ENCODE data around the gene SLC17A4. TPM values are rescaled to one million over a fixed set of nuclear protein-coding genes. Genes with fewer than 3 reads are reported as not detected.

SLC17A4 gene, protein sequence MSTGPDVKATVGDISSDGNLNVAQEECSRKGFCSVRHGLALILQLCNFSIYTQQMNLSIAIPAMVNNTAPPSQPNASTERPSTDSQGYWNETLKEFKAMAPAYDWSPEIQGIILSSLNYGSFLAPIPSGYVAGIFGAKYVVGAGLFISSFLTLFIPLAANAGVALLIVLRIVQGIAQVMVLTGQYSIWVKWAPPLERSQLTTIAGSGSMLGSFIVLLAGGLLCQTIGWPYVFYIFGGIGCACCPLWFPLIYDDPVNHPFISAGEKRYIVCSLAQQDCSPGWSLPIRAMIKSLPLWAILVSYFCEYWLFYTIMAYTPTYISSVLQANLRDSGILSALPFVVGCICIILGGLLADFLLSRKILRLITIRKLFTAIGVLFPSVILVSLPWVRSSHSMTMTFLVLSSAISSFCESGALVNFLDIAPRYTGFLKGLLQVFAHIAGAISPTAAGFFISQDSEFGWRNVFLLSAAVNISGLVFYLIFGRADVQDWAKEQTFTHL
- total RNA-seq (not detected in 2 replicates), polyA plus RNA-seq (not detected in 2 replicates), polyA minus RNA-seq (not detected in 2 replicates), Bru-seq, nascent RNA (not detected), BruChase-seq, experiment 1, labeled RNA remaining after a 6-hour chase (not detected), BruChase-seq, experiment 2, labeled RNA remaining after a 2-hour chase (not detected)
- polyA plus RNA-seq (2011; cell fraction: cytosol; rRNA removed), result not detected in 2 replicates
- not detected in 2 replicates for polyA plus RNA-seq (2011; cell fraction: nucleus; rRNA removed)
- not detected in 2 replicates for polyA plus RNA-seq (2012)
- polyA minus RNA-seq (2011; cell fraction: cytosol; rRNA and poly(A)+ RNA removed), result not detected
- polyA minus RNA-seq (2011; cell fraction: nucleus; rRNA and poly(A)+ RNA removed), result not detected in 2 replicates
- long read RNA-seq, result 0 reads

GRCh38 chr6:25754535-25754934 is at the start of gene SLC17A4:
TSS of gene SLC17A4 (plus strand) at chr6:25754742. CDS start at chr6:25761963, 7,221 bp downstream.
- no peak within 1 kb of the TSS for H2AFZ ChIP-seq (ENCODE audit: low read depth, low read length)
- H3K36me3 ChIP-seq (ENCODE audit: control insufficient read depth in 2 of 2, extremely low read depth in 1 of 2, insufficient read depth in 2 of 2, low read length in 2 of 2), result no peaks in the 10 kb centered on the region
- FAIRE-seq (no peak), DNase-seq (ENCODE audit: low read depth, low spot score) (no peak)
- no peaks in the 10 kb centered on the region for H3K9me1 ChIP-seq (replicated peaks; ENCODE audit: control insufficient read depth, extremely low read depth, insufficient read depth, low read length)
- no peaks in the 10 kb centered on the region for H4K20me1 ChIP-seq (replicated peaks; ENCODE audit: control insufficient read depth, extremely low read depth, insufficient read depth, low read length)
- intact Hi-C loops (cut with micrococcal nuclease), result no loop called here
- H3K4me1 ChIP-seq (ENCODE audit: control insufficient read depth, extremely low read depth, insufficient read depth, low read length), result no peaks in the 10 kb centered on the region
- H3K4me3 ChIP-seq (replicated peaks in 1 of 3; ENCODE audit: insufficient read depth in 1 of 3, low read depth in 1 of 3, low read length in 3 of 3), result no peak within 1 kb of the TSS
- no TSS peak for BruUV-seq (replicated peaks)
- no peak within 1 kb of the TSS for H3K27ac ChIP-seq (ENCODE audit: insufficient read depth, low read depth, low read length)
- dilution Hi-C loops (cut with MboI; ENCODE audit: extremely low pct_ligation_motif_present, low sequenced_read_pairs), result no loop called here
- TF ChIP-seq, protein P1, sequence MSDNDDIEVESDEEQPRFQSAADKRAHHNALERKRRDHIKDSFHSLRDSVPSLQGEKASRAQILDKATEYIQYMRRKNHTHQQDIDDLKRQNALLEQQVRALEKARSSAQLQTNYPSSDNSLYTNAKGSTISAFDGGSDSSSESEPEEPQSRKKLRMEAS (IDR thresholded peaks at IDR 0.05; ENCODE audit: insufficient read depth, insufficient read length), result no peak
- no peak for TF ChIP-seq CTCF (IDR thresholded peaks at IDR 0.05; ENCODE audit: extremely low read depth in 1 of 2, insufficient read depth in 1 of 2, low read depth in 1 of 2, low read length in 2 of 2)
- no peak for TF ChIP-seq JUN (IDR thresholded peaks at IDR 0.05; ENCODE audit: borderline replicate concordance, insufficient read depth, insufficient read length, low read depth)
- no peak for TF ChIP-seq FOS (IDR thresholded peaks at IDR 0.05; ENCODE audit: borderline replicate concordance, insufficient read depth, low read length)
- TF ChIP-seq POLR2AphosphoS5 (IDR thresholded peaks at IDR 0.05; ENCODE audit: insufficient read depth, low read depth, low read length), result no peak
- TF ChIP-seq MYC (IDR thresholded peaks at IDR 0.05; ENCODE audit: low read depth, low read length), result no peak
- TF ChIP-seq POLR2A (IDR thresholded peaks at IDR 0.05; ENCODE audit: low read depth, low read length), result no peak
- no peak for TF ChIP-seq EZH2 (IDR thresholded peaks at IDR 0.05; ENCODE audit: borderline replicate concordance, low read depth, low read length, severe bottlenecking)
- TF ChIP-seq GATA2 (IDR thresholded peaks at IDR 0.05; ENCODE audit: insufficient read depth, insufficient read length, low read depth, low read length), result no peak
- H3K27me3 ChIP-seq (ENCODE audit: control insufficient read depth in 2 of 2, insufficient read depth in 2 of 2, low read length in 2 of 2), result peaks cover 0 to 2% of the 10 kb centered on the region in 2 experiments
- no peak within 1 kb of the TSS for H3K9ac ChIP-seq (replicated peaks; ENCODE audit: extremely low read depth, insufficient read depth, low read length)
- no peaks in the 10 kb centered on the region for H3K79me2 ChIP-seq (ENCODE audit: control insufficient read depth, insufficient read depth, low read length)
- POLR2A ChIA-PET, result no interaction called here
- H3K9me3 ChIP-seq (replicated peaks; ENCODE audit: control insufficient read depth, insufficient read depth, low read length), result no peaks in the 10 kb centered on the region
- CTCF ChIA-PET, result interaction anchor here (1.0 kb wide), 1 partner anchor 10 kb away, joined by 3 read pairs; no protein-coding TSS in a partner anchor
- no peak within 1 kb of the TSS for H3K4me2 ChIP-seq (ENCODE audit: insufficient read depth, low read length)
